ENCODE results near the gene CHCHD3.

CHCHD3 gene

DNA sequence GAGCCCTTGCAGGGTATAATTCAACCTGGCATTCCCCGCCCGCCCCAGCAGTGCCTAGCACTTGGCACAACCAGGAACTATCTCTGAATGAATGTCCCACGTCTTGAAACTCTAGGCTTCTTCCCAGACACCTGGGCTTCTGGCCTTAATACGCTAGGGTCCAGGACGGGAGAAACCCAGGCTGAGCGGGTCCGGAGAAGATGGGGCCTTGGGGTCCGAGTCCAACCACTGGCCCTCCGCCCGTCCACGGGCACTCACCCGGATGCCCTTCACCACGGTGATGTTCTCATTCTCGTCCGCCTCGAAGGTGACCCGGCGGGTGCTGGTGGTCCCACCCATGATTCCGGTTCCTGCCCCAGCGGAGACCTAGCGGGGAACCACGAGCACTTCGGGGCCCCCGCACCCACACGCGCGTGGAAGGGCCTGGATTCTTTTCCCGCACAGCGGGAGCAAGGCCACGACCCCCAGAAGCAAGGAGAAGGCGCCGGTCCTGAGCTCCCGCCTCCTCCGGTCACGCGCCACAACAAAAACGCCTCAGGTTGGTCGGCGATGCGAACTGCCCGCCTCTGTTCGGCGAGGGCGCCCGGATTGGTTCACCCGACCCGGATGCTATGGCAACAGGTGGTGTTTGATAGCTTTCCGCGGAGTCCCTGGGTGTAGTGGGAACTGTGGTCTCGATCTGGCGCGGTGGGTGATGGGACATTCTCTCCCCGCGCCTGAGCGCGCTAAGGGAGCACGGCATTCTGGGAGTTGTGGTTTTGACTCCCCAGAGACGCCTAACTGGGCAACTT is at the start of gene CHCHD3:
TSS of gene CHCHD3 (minus strand) at position 492 of the 791 bp plus-strand sequence. CDS start at position 339, 153 bp downstream.
- Histone ChIP-seq H3K4me1 (ENCODE audit: control insufficient read depth, insufficient read depth, low read length) (no peaks in the 10 kb centered on the region), H3K4me3 (ENCODE audit: low read length) (peak within 1 kb of the TSS; percentile 98), H3K27ac (ENCODE audit: low read depth, low read length) (peak within 1 kb of the TSS; percentile 90), H3K27me3 (ENCODE audit: control insufficient read depth, insufficient read depth, low read length) (no peaks in the 10 kb centered on the region), H3K36me3 (ENCODE audit: control insufficient read depth, insufficient read depth, low read length) (no peaks in the 10 kb centered on the region), H3K9ac (ENCODE audit: low read length) (peak within 1 kb of the TSS; percentile 14)

DNA sequence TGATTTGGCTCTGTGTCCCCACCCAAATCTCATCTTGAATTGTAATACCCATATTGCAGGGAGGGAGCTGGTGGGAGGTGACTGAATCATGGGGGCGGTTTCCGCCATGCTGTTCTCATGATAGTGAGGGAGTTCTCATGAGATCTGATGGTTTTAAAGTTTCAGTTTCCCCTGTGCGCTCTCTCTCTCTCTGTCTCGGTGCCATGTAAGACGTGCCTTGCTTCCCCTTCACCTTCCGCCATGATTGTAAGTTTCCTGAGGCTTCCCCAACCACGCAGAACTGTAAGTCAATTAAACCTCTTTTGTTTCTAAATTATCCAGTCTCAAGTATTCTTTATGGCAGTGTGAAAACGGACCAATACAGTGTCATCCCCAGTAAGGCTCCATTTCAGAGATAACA is 48.3 kb upstream of the CHCHD3 start:
- H3K36me3 ChIP-seq (ENCODE audit: control insufficient read depth, insufficient read depth, low read length) = no peaks in the 10 kb centered on the region
- H3K4me1 ChIP-seq (ENCODE audit: control insufficient read depth, insufficient read depth, low read length) = no peaks in the 10 kb centered on the region
- H3K27ac ChIP-seq (ENCODE audit: low read depth, low read length) = no peak overlapping the region
- H3K27me3 ChIP-seq (ENCODE audit: control insufficient read depth, insufficient read depth, low read length) = no peaks in the 10 kb centered on the region
- no peak overlapping the region for H3K9ac ChIP-seq (ENCODE audit: low read length)
- no peak overlapping the region for H3K4me3 ChIP-seq (ENCODE audit: low read length)

DNA sequence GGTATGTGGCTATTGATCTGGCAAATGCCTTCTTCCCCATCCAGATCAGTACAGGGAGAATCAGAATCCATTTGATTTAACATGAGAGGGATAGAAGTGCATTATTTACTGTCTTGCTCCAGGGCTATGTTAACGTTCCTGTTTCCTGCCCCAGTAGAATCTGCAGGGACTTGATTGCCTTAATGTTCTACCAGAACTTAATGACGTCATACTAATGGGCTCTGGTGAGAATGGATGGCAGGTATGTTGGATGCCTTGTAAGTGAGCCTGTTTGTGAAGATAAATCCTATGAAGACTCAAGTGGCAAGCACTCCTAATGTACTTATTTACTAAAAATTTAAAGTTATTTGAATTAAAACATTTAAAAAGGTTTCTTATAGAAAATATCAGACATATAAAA is 44.5 kb upstream of the CHCHD3 start:
- Histone ChIP-seq H3K27me3 (ENCODE audit: control insufficient read depth, insufficient read depth, low read length) (no peaks in the 10 kb centered on the region), H3K9ac (ENCODE audit: low read length) (no peak overlapping the region), H3K4me3 (ENCODE audit: low read length) (no peak overlapping the region), H3K36me3 (ENCODE audit: control insufficient read depth, insufficient read depth, low read length) (no peaks in the 10 kb centered on the region), H3K27ac (ENCODE audit: low read depth, low read length) (no peak overlapping the region), H3K4me1 (ENCODE audit: control insufficient read depth, insufficient read depth, low read length) (no peaks in the 10 kb centered on the region)

DNA sequence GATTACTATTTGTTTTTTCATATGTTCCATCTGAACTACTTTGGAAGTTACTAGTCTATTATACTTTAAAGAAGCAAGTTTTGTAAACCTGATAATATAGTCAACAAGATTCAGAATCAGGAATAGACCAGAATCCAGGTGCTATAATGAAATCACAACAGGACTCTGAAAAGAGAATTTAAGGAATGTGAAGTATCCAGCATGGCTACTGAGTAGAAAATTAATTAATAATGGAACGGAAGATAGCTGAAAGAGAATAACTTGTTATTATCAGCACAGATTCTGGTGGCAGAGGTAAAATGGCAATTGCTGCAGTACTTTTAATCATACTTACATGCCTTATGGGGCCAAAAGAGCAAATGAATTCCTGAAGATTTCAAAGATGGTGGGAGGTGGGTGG is 43.1 kb upstream of the CHCHD3 start:
- Histone ChIP-seq H3K9ac (ENCODE audit: low read length) (no peak overlapping the region), H3K27ac (ENCODE audit: low read depth, low read length) (no peak overlapping the region), H3K4me1 (ENCODE audit: control insufficient read depth, insufficient read depth, low read length) (no peaks in the 10 kb centered on the region), H3K4me3 (ENCODE audit: low read length) (no peak overlapping the region), H3K36me3 (ENCODE audit: control insufficient read depth, insufficient read depth, low read length) (no peaks in the 10 kb centered on the region), H3K27me3 (ENCODE audit: control insufficient read depth, insufficient read depth, low read length) (no peaks in the 10 kb centered on the region)

DNA sequence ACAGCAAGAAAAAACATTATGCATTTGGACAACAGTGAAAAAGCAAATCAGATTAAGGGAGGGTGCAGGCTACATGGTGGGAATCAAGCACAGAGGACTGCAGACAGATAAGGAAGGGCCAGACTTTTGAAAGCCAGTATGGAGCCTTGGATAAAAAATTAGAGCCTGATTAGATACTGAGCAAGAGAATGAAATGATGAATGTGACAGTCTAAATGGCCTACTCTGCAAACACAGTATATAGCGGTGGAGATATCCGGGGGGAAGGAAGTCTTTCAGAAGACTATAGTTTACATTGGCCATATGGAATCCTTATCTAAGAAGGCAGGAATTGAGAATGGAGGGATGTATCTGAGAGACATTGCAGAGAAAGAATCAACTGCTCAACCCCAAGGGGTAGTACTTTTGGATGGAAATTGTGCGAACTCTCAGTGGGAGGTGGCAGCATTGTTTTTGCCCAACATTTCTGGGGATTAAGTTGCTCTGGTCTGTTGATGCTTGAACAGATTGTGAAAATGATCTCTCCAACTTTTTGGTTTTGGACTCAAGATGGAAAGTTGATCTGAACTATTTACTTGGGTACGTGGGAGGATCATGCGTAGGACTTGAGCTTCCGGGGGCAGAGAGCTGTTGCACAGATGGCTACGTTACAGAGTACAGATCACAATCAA is 39.4 kb upstream of the CHCHD3 start:
- Histone ChIP-seq H3K27me3 (ENCODE audit: control insufficient read depth, insufficient read depth, low read length) (no peaks in the 10 kb centered on the region), H3K36me3 (ENCODE audit: control insufficient read depth, insufficient read depth, low read length) (no peaks in the 10 kb centered on the region), H3K4me3 (ENCODE audit: low read length) (no peak overlapping the region), H3K9ac (ENCODE audit: low read length) (no peak overlapping the region), H3K4me1 (ENCODE audit: control insufficient read depth, insufficient read depth, low read length) (no peaks in the 10 kb centered on the region), H3K27ac (ENCODE audit: low read depth, low read length) (no peak overlapping the region)

DNA sequence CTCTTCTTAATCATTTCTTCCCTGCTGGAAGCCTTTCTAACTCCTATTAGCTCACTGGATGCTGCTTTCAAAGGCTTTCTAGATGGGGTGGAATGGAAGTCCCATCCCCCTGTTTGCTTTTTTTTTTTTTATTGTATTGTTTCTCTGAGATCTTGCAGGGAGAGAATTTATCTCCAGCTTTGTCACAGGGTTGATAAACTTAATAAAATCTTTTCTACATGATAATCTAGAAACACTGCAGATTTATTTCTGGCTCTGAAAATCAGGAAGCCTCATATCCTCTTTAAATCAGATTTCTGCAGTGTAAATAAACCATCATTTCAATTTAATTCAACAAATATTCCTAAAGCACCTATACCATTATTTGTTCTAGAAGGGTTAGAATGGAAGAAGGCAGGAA is 37.2 kb upstream of the CHCHD3 start:
- no peaks in the 10 kb centered on the region for H3K27me3 ChIP-seq (ENCODE audit: control insufficient read depth, insufficient read depth, low read length)
- H3K4me3 ChIP-seq (ENCODE audit: low read length) = no peak overlapping the region
- no peaks in the 10 kb centered on the region for H3K4me1 ChIP-seq (ENCODE audit: control insufficient read depth, insufficient read depth, low read length)
- no peaks in the 10 kb centered on the region for H3K36me3 ChIP-seq (ENCODE audit: control insufficient read depth, insufficient read depth, low read length)
- no peak overlapping the region for H3K9ac ChIP-seq (ENCODE audit: low read length)
- H3K27ac ChIP-seq (ENCODE audit: low read depth, low read length) = no peak overlapping the region

DNA sequence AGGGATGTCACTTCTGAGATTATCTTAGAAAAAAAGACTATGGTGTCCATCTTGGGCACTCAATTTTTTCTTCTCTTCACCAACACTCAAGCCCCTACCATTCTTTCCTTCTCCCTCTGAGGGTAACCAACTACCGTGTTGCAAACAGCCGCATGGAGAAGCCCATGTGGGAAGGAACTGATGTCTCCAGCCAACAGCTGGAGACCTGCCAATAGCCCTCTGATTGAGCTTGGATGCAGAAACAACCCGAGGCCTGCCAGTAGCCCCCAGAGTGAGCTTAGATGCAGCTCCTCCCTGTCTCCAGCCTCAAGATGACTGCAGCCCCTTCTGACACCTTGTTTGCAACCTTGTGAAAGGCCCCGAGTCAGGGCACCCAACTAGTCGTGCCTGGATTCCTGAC is 36.4 kb upstream of the CHCHD3 start:
- Histone ChIP-seq H3K27ac (ENCODE audit: low read depth, low read length) (no peak overlapping the region), H3K4me1 (ENCODE audit: control insufficient read depth, insufficient read depth, low read length) (no peaks in the 10 kb centered on the region), H3K27me3 (ENCODE audit: control insufficient read depth, insufficient read depth, low read length) (no peaks in the 10 kb centered on the region)

DNA sequence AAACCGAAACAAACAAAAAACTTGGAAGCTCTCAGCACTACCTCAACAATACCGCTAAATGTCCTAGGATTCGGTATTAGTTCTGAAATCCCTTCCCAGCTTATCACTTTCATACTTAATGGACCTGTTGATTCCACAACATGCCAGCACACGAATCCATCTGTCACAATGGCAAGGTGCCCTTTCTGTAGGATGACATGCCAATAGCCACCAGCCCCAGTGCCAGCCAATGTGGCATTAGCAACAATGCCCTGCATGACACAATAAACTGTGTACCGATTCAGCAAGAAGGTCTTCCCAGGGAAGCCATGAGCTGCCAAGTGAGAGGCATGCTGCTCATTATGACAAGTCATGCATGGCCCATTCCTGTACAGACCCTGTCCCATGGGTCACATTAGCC is 35.6 kb upstream of the CHCHD3 start:
- Histone ChIP-seq H3K9ac (ENCODE audit: low read length) (no peak overlapping the region), H3K27ac (ENCODE audit: low read depth, low read length) (no peak overlapping the region), H3K4me3 (ENCODE audit: low read length) (no peak overlapping the region), H3K36me3 (ENCODE audit: control insufficient read depth, insufficient read depth, low read length) (no peaks in the 10 kb centered on the region), H3K27me3 (ENCODE audit: control insufficient read depth, insufficient read depth, low read length) (peaks cover 1% of the 10 kb centered on the region), H3K4me1 (ENCODE audit: control insufficient read depth, insufficient read depth, low read length) (no peaks in the 10 kb centered on the region)

More for the DNA sequence above, 36.4 kb upstream of the CHCHD3 start:
- H3K4me3 ChIP-seq (ENCODE audit: low read length) = no peak overlapping the region
- H3K9ac ChIP-seq (ENCODE audit: low read length) = no peak overlapping the region
- no peaks in the 10 kb centered on the region for H3K36me3 ChIP-seq (ENCODE audit: control insufficient read depth, insufficient read depth, low read length)

DNA sequence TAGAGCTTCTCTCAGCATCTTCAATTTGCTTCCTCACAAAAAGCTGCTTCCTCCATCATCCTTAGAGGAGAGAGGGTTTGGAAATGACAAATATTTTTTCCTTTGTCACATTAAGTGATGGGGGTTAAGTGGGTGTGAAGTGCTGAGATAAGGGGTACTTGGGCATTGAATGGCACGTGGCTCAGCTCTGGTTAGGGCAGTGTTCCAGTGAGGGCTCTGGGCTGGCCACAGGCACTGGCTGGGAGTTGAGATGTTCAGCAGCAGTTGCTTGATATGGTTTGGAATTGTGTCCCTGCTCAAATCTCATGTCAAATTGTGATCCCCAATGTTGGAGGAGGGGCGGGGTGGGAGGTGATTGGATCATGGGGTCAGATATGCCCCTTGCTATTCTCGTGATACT is 33.7 kb upstream of the CHCHD3 start:
- Histone ChIP-seq H3K27me3 (ENCODE audit: control insufficient read depth, insufficient read depth, low read length) (peaks cover 4% of the 10 kb centered on the region), H3K4me1 (ENCODE audit: control insufficient read depth, insufficient read depth, low read length) (no peaks in the 10 kb centered on the region), H3K4me3 (ENCODE audit: low read length) (no peak overlapping the region), H3K9ac (ENCODE audit: low read length) (no peak overlapping the region), H3K27ac (ENCODE audit: low read depth, low read length) (no peak overlapping the region), H3K36me3 (ENCODE audit: control insufficient read depth, insufficient read depth, low read length) (no peaks in the 10 kb centered on the region)

DNA sequence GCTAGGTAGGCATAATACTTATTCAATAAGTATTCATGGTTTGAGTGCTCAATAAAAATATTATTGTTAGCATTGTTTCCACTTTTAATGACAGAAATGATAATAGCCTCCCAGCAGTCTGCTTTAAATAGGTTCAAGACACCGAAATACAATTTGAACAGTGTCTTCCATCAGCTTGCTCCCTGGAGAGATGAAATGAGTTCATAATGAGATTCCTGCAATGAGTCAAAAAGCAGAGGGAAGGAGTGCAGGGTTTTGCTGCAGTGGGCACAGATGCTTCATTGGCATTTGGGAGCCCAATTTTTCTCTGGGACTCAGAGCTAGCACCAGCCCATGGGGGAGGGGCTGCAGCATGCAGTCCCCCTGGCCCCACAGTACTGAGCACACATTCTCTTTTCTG is 32.6 kb upstream of the CHCHD3 start:
- Histone ChIP-seq H3K4me1 (ENCODE audit: control insufficient read depth, insufficient read depth, low read length) (no peaks in the 10 kb centered on the region), H3K27ac (ENCODE audit: low read depth, low read length) (no peak overlapping the region), H3K27me3 (ENCODE audit: control insufficient read depth, insufficient read depth, low read length) (peaks cover 4% of the 10 kb centered on the region), H3K4me3 (ENCODE audit: low read length) (no peak overlapping the region), H3K36me3 (ENCODE audit: control insufficient read depth, insufficient read depth, low read length) (no peaks in the 10 kb centered on the region), H3K9ac (ENCODE audit: low read length) (no peak overlapping the region)

DNA sequence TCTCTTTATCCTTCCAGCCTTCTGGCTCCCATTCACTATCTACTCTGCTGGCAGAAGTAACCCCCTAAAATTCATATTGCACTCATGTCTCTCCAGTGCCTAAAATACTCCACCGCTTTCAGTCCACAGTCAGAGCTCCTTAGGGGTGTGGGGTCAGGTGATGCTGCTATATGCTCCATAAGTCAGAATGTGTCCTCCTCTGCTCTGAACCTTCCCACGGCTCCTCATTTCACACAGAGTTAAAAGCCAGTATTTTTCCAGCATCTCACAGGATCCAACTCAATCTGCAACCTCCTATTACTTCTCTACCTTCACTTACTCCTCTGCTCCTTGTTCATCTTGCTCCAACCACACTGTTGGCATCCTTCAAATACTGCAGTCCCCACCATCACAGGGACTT is 31.1 kb upstream of the CHCHD3 start:
- no peak overlapping the region for H3K4me3 ChIP-seq (ENCODE audit: low read length)
- H3K36me3 ChIP-seq (ENCODE audit: control insufficient read depth, insufficient read depth, low read length) = no peaks in the 10 kb centered on the region
- no peak overlapping the region for H3K9ac ChIP-seq (ENCODE audit: low read length)
- H3K27ac ChIP-seq (ENCODE audit: low read depth, low read length) = no peak overlapping the region
- peaks cover 4% of the 10 kb centered on the region for H3K27me3 ChIP-seq (ENCODE audit: control insufficient read depth, insufficient read depth, low read length)
- no peaks in the 10 kb centered on the region for H3K4me1 ChIP-seq (ENCODE audit: control insufficient read depth, insufficient read depth, low read length)

DNA sequence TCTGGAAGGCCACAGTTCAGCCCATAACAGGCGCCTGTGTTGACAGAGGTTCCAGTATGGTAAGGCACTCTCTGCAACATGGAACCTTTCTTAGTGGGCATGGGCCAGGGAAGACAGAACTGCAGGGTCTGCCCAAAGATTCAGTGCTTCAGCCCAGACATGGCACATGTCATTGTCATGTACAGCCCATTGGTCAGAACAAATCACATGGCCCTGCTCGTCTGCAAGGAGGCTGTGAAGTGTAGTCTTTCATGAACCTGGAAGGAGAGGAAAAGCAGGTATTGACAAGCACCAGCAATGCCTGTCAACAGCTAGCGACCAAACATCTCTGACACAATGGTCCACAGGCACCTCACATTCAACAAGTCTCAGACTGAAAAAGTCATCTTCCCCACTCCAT is 30.4 kb upstream of the CHCHD3 start:
- Histone ChIP-seq H3K9ac (ENCODE audit: low read length) (no peak overlapping the region), H3K27ac (ENCODE audit: low read depth, low read length) (no peak overlapping the region), H3K4me3 (ENCODE audit: low read length) (no peak overlapping the region), H3K36me3 (ENCODE audit: control insufficient read depth, insufficient read depth, low read length) (no peaks in the 10 kb centered on the region), H3K27me3 (ENCODE audit: control insufficient read depth, insufficient read depth, low read length) (peaks cover 4% of the 10 kb centered on the region), H3K4me1 (ENCODE audit: control insufficient read depth, insufficient read depth, low read length) (no peaks in the 10 kb centered on the region)

DNA sequence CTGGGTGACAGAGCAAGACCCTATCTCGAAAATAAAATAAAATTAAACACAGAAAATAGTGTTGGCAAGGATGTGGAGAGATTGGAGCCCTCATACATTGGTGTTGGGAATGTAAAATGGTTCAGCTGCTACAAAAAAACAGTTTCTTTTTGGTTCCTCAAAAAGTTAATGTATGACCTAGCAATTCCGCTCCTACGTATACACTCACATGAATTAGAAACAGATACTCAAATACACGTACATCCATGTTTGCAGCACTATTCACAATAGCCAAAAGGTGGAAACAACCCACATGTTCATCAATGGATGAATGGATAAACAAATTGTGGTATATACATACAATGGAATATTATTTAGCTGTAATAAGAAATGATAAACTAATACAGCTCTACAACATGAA is 28.4 kb upstream of the CHCHD3 start:
- Histone ChIP-seq H3K9ac (ENCODE audit: low read length) (no peak overlapping the region), H3K27me3 (ENCODE audit: control insufficient read depth, insufficient read depth, low read length) (peaks cover 4% of the 10 kb centered on the region), H3K4me1 (ENCODE audit: control insufficient read depth, insufficient read depth, low read length) (no peaks in the 10 kb centered on the region), H3K36me3 (ENCODE audit: control insufficient read depth, insufficient read depth, low read length) (no peaks in the 10 kb centered on the region), H3K27ac (ENCODE audit: low read depth, low read length) (no peak overlapping the region), H3K4me3 (ENCODE audit: low read length) (no peak overlapping the region)

Data from rectal smooth muscle tissue (tissue), 1 donor.